Embryonic facial prominence (tissue), 1 donor: ENCODE data around the gene ARHGAP26.

Source experiments
- DNase-seq: peaks from one replicate; pipeline ENCODE4 v3.0.0-alpha.2; 2016; ENCODE audit errors: extremely low spot score

Gene ARHGAP26

GRCh38 chr5:143013176-143013891 is 243.2 kb downstream of the ARHGAP26 start:
- DNase-seq = no peak

- no peak for DNase-seq
Observed at GRCh38 chr5:143014017-143014651, 244.0 kb downstream of the ARHGAP26 start.

- DNase-seq = no peak
Observed at GRCh38 chr5:143016777-143017516, 246.8 kb downstream of the ARHGAP26 start.

- no peak for DNase-seq
Observed at GRCh38 chr5:143017541-143017940, 247.4 kb downstream of the ARHGAP26 start.

- no peak for DNase-seq
Observed at GRCh38 chr5:143017992-143018391, 247.8 kb downstream of the ARHGAP26 start.

- no peak for DNase-seq
Observed at GRCh38 chr5:143019157-143019556, 249.0 kb downstream of the ARHGAP26 start.

- DNase-seq = no peak
Observed at GRCh38 chr5:143019614-143020515, 249.7 kb downstream of the ARHGAP26 start.

GRCh38 chr5:143021595-143021994 is 251.4 kb downstream of the ARHGAP26 start:
- DNase-seq = no peak

- DNase-seq = no peak
Observed at GRCh38 chr5:143023411-143024096, 253.4 kb downstream of the ARHGAP26 start.

- DNase-seq = no peak
Observed at GRCh38 chr5:143024228-143024920, 254.2 kb downstream of the ARHGAP26 start.

GRCh38 chr5:143025376-143025775 is 255.2 kb downstream of the ARHGAP26 start:
- no peak for DNase-seq

GRCh38 chr5:143025971-143026370 is 255.8 kb downstream of the ARHGAP26 start:
- DNase-seq = no peak

- no peak for DNase-seq
Observed at GRCh38 chr5:143026380-143026779, 256.2 kb downstream of the ARHGAP26 start.

- DNase-seq = no peak
Observed at GRCh38 chr5:143029293-143029692, 259.1 kb downstream of the ARHGAP26 start.

- no peak for DNase-seq
Observed at GRCh38 chr5:143030349-143030748, 260.2 kb downstream of the ARHGAP26 start.

GRCh38 chr5:143031781-143032580 is 261.8 kb downstream of the ARHGAP26 start:
- DNase-seq = no peak

GRCh38 chr5:143032581-143032836 is 262.3 kb downstream of the ARHGAP26 start:
- DNase-seq = no peak

- no peak for DNase-seq
Observed at GRCh38 chr5:143033535-143034250, 263.5 kb downstream of the ARHGAP26 start.
